ENCODE data around the gene WNT4.

WNT4 gene

GRCh38 chr1:22117851-22118250 lies 25.0 kb downstream of the WNT4 start:
- H3K27ac ChIP-seq (ENCODE audit: low read length), result no peak overlapping the region
- no peaks in the 10 kb centered on the region for H3K9me3 ChIP-seq (ENCODE audit: control insufficient read depth in 1 of 2, low read length in 2 of 2)
- no peaks in the 10 kb centered on the region for H3K27me3 ChIP-seq (ENCODE audit: low read depth, low read length)
- peaks cover 11 to 16% of the 10 kb centered on the region in 2 donors for H3K4me1 ChIP-seq (ENCODE audit: control insufficient read depth in 1 of 2, insufficient read depth in 2 of 2, low read length in 2 of 2)
- peaks cover 0 to 12% of the 10 kb centered on the region in 2 donors for H3K36me3 ChIP-seq (ENCODE audit: control insufficient read depth in 1 of 2, insufficient read depth in 2 of 2, low read length in 2 of 2)
- H3K4me3 ChIP-seq (ENCODE audit: low read depth in 1 of 2, low read length in 2 of 2), result no peak overlapping the region

GRCh38 chr1:22117238-22117637 lies 25.7 kb downstream of the WNT4 start:
- Histone ChIP-seq H3K27ac (ENCODE audit: low read length) (no peak overlapping the region), H3K4me3 (ENCODE audit: low read depth in 1 of 2, low read length in 2 of 2) (no peak overlapping the region), H3K4me1 (ENCODE audit: control insufficient read depth in 1 of 2, insufficient read depth in 2 of 2, low read length in 2 of 2) (peaks cover 11 to 21% of the 10 kb centered on the region in 2 donors), H3K27me3 (ENCODE audit: low read depth, low read length) (no peaks in the 10 kb centered on the region), H3K9me3 (ENCODE audit: control insufficient read depth in 1 of 2, low read length in 2 of 2) (no peaks in the 10 kb centered on the region), H3K36me3 (ENCODE audit: control insufficient read depth in 1 of 2, insufficient read depth in 2 of 2, low read length in 2 of 2) (peaks cover 0 to 13% of the 10 kb centered on the region in 2 donors)

GRCh38 chr1:22115286-22115685 lies 27.6 kb downstream of the WNT4 start:
- H3K4me1 ChIP-seq (ENCODE audit: control insufficient read depth in 1 of 2, insufficient read depth in 2 of 2, low read length in 2 of 2), result peaks cover 16 to 34% of the 10 kb centered on the region in 2 donors
- no peak overlapping the region for H3K27ac ChIP-seq (ENCODE audit: low read length)
- H3K36me3 ChIP-seq (ENCODE audit: control insufficient read depth in 1 of 2, insufficient read depth in 2 of 2, low read length in 2 of 2), result peaks cover 0 to 13% of the 10 kb centered on the region in 2 donors

GRCh38 chr1:22114083-22115012 lies 28.5 kb downstream of the WNT4 start:
- H3K4me3 ChIP-seq (ENCODE audit: low read depth in 1 of 2, low read length in 2 of 2), result no peak overlapping the region
- peaks cover 16 to 37% of the 10 kb centered on the region in 2 donors for H3K4me1 ChIP-seq (ENCODE audit: control insufficient read depth in 1 of 2, insufficient read depth in 2 of 2, low read length in 2 of 2)
- no peaks in the 10 kb centered on the region for H3K27me3 ChIP-seq (ENCODE audit: low read depth, low read length)
- H3K27ac ChIP-seq (ENCODE audit: low read length), result no peak overlapping the region
- H3K9me3 ChIP-seq (ENCODE audit: control insufficient read depth in 1 of 2, low read length in 2 of 2), result no peaks in the 10 kb centered on the region
- H3K36me3 ChIP-seq (ENCODE audit: control insufficient read depth in 1 of 2, insufficient read depth in 2 of 2, low read length in 2 of 2), result peaks cover 0 to 13% of the 10 kb centered on the region in 2 donors

More at GRCh38 chr1:22115286-22115685, 27.6 kb downstream of the WNT4 start:
- no peaks in the 10 kb centered on the region for H3K27me3 ChIP-seq (ENCODE audit: low read depth, low read length)
- H3K4me3 ChIP-seq (ENCODE audit: low read depth in 1 of 2, low read length in 2 of 2), result no peak overlapping the region
- no peaks in the 10 kb centered on the region for H3K9me3 ChIP-seq (ENCODE audit: control insufficient read depth in 1 of 2, low read length in 2 of 2)

GRCh38 chr1:22112554-22112953 lies 30.3 kb downstream of the WNT4 start:
- Histone ChIP-seq H3K27ac (ENCODE audit: low read length) (no peak overlapping the region), H3K36me3 (ENCODE audit: control insufficient read depth in 1 of 2, insufficient read depth in 2 of 2, low read length in 2 of 2) (peaks cover 0 to 8% of the 10 kb centered on the region in 2 donors), H3K9me3 (ENCODE audit: control insufficient read depth in 1 of 2, low read length in 2 of 2) (no peaks in the 10 kb centered on the region), H3K27me3 (ENCODE audit: low read depth, low read length) (no peaks in the 10 kb centered on the region), H3K4me3 (ENCODE audit: low read depth in 1 of 2, low read length in 2 of 2) (no peak overlapping the region), H3K4me1 (ENCODE audit: control insufficient read depth in 1 of 2, insufficient read depth in 2 of 2, low read length in 2 of 2) (peaks cover 16 to 49% of the 10 kb centered on the region in 2 donors)

GRCh38 chr1:22111620-22112019 lies 31.3 kb downstream of the WNT4 start:
- Histone ChIP-seq H3K9me3 (ENCODE audit: control insufficient read depth in 1 of 2, low read length in 2 of 2) (no peaks in the 10 kb centered on the region), H3K36me3 (ENCODE audit: control insufficient read depth in 1 of 2, insufficient read depth in 2 of 2, low read length in 2 of 2) (peaks cover 0 to 8% of the 10 kb centered on the region in 2 donors), H3K27ac (ENCODE audit: low read length) (no peak overlapping the region), H3K4me1 (ENCODE audit: control insufficient read depth in 1 of 2, insufficient read depth in 2 of 2, low read length in 2 of 2) (peaks cover 16 to 49% of the 10 kb centered on the region in 2 donors), H3K4me3 (ENCODE audit: low read depth in 1 of 2, low read length in 2 of 2) (no peak overlapping the region), H3K27me3 (ENCODE audit: low read depth, low read length) (no peaks in the 10 kb centered on the region)

GRCh38 chr1:22111115-22111514 lies 31.8 kb downstream of the WNT4 start:
- Histone ChIP-seq H3K4me3 (ENCODE audit: low read depth in 1 of 2, low read length in 2 of 2) (no peak overlapping the region), H3K36me3 (ENCODE audit: control insufficient read depth in 1 of 2, insufficient read depth in 2 of 2, low read length in 2 of 2) (peaks cover 0 to 8% of the 10 kb centered on the region in 2 donors), H3K4me1 (ENCODE audit: control insufficient read depth in 1 of 2, insufficient read depth in 2 of 2, low read length in 2 of 2) (peaks cover 16 to 49% of the 10 kb centered on the region in 2 donors), H3K9me3 (ENCODE audit: control insufficient read depth in 1 of 2, low read length in 2 of 2) (no peaks in the 10 kb centered on the region), H3K27ac (ENCODE audit: low read length) (no peak overlapping the region), H3K27me3 (ENCODE audit: low read depth, low read length) (no peaks in the 10 kb centered on the region)

GRCh38 chr1:22110016-22110415 lies 32.9 kb downstream of the WNT4 start:
- peaks cover 3 to 9% of the 10 kb centered on the region in 2 donors for H3K36me3 ChIP-seq (ENCODE audit: control insufficient read depth in 1 of 2, insufficient read depth in 2 of 2, low read length in 2 of 2)
- no peak overlapping the region for H3K4me3 ChIP-seq (ENCODE audit: low read depth in 1 of 2, low read length in 2 of 2)
- no peaks in the 10 kb centered on the region for H3K9me3 ChIP-seq (ENCODE audit: control insufficient read depth in 1 of 2, low read length in 2 of 2)
- H3K27me3 ChIP-seq (ENCODE audit: low read depth, low read length), result no peaks in the 10 kb centered on the region
- H3K4me1 ChIP-seq (ENCODE audit: control insufficient read depth in 1 of 2, insufficient read depth in 2 of 2, low read length in 2 of 2), result peaks cover 14 to 49% of the 10 kb centered on the region in 2 donors
- H3K27ac ChIP-seq (ENCODE audit: low read length), result no peak overlapping the region

GRCh38 chr1:22108339-22109105 lies 34.4 kb downstream of the WNT4 start:
- Histone ChIP-seq H3K27me3 (ENCODE audit: low read depth, low read length) (no peaks in the 10 kb centered on the region), H3K27ac (ENCODE audit: low read length) (no peak overlapping the region), H3K4me3 (ENCODE audit: low read depth in 1 of 2, low read length in 2 of 2) (no peak overlapping the region), H3K9me3 (ENCODE audit: control insufficient read depth in 1 of 2, low read length in 2 of 2) (no peaks in the 10 kb centered on the region), H3K36me3 (ENCODE audit: control insufficient read depth in 1 of 2, insufficient read depth in 2 of 2, low read length in 2 of 2) (peaks cover 4 to 15% of the 10 kb centered on the region in 2 donors), H3K4me1 (ENCODE audit: control insufficient read depth in 1 of 2, insufficient read depth in 2 of 2, low read length in 2 of 2) (peaks cover 5 to 39% of the 10 kb centered on the region in 2 donors)

- Histone ChIP-seq H3K27ac (ENCODE audit: low read length) (no peak overlapping the region), H3K4me3 (ENCODE audit: low read depth in 1 of 2, low read length in 2 of 2) (no peak overlapping the region), H3K4me1 (ENCODE audit: control insufficient read depth in 1 of 2, insufficient read depth in 2 of 2, low read length in 2 of 2) (peaks cover 5 to 33% of the 10 kb centered on the region in 2 donors), H3K9me3 (ENCODE audit: control insufficient read depth in 1 of 2, low read length in 2 of 2) (no peaks in the 10 kb centered on the region), H3K27me3 (ENCODE audit: low read depth, low read length) (no peaks in the 10 kb centered on the region), H3K36me3 (ENCODE audit: control insufficient read depth in 1 of 2, insufficient read depth in 2 of 2, low read length in 2 of 2) (peaks cover 4 to 11% of the 10 kb centered on the region in 2 donors)
Observed at GRCh38 chr1:22107126-22107525, 35.8 kb downstream of the WNT4 start.

- Histone ChIP-seq H3K36me3 (ENCODE audit: control insufficient read depth in 1 of 2, insufficient read depth in 2 of 2, low read length in 2 of 2) (peaks cover 4 to 11% of the 10 kb centered on the region in 2 donors), H3K9me3 (ENCODE audit: control insufficient read depth in 1 of 2, low read length in 2 of 2) (no peaks in the 10 kb centered on the region), H3K27me3 (ENCODE audit: low read depth, low read length) (no peaks in the 10 kb centered on the region), H3K27ac (ENCODE audit: low read length) (no peak overlapping the region), H3K4me3 (ENCODE audit: low read depth in 1 of 2, low read length in 2 of 2) (no peak overlapping the region), H3K4me1 (ENCODE audit: control insufficient read depth in 1 of 2, insufficient read depth in 2 of 2, low read length in 2 of 2) (peaks cover 0 to 21% of the 10 kb centered on the region in 2 donors)
Observed at GRCh38 chr1:22105611-22106207, 37.2 kb downstream of the WNT4 start.
